NK-92 (cell line): Measurements from ENCODE around the gene PRKAG1.

Experiments
- DNase-seq: peaks from one replicate; lab custom pipeline; 2025; ENCODE audit not compliant: unreplicated experiment; lab: John Stamatoyannopoulos, UW

Gene PRKAG1

DNA sequence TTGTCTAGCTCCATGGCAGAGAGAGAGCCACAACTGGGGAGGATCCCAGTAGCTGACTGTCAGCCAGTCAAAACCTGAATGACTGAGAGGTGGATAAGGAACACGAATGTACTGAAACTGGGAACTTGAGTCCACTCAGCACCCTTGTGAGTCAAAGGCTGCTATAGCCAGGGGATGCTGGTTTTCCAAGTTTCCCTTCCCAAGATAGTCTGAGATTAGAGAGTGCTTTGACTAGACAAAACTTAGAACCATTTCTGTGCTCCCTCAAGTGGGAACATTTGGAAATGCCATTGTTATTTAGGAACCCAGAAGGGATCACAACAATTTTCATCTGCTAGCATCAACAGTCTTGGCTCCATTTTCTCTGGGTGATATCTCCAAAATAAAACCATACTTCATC lies 4.0 kb downstream of the PRKAG1 start:
- DNase-seq, result no peak

DNA sequence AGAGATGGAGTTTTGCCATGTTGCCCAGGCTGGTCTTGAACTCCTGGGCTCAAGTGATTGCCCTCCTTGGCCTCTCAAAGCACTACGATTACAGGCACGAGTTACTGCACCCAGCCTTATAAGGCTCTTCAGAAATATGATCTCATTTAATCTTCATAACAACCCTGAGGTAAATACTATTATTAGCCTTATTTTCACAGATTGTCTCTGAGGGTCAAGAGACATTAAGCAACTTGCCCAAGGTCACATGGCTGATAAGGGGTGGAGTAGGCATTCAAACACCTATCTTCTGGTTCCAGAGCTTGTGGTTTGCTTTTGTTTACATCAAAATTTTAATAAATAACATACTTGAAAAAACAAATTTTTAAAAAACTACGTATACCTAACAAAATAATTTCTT lies 5.1 kb downstream of the PRKAG1 start:
- DNase-seq, result no peak

DNA sequence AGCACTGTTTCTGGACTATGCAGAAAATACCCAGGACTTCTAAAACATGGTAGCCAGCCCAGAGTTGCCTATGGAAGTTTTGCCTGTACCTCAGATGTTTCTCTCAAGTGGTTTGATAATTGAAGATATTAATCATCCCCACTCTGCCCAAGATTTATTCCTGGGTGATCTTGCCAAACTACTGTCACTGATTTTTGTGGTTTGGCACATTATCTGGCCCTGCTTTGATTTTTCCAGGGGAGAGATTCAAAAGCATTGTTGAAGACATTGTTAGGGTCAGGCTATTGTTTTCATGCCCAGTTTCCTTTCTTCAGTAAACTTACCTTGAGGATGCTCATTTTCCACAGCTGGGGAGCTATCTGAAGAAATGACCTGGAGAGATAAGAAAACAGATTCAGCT lies 5.8 kb downstream of the PRKAG1 start:
- no peak for DNase-seq

DNA sequence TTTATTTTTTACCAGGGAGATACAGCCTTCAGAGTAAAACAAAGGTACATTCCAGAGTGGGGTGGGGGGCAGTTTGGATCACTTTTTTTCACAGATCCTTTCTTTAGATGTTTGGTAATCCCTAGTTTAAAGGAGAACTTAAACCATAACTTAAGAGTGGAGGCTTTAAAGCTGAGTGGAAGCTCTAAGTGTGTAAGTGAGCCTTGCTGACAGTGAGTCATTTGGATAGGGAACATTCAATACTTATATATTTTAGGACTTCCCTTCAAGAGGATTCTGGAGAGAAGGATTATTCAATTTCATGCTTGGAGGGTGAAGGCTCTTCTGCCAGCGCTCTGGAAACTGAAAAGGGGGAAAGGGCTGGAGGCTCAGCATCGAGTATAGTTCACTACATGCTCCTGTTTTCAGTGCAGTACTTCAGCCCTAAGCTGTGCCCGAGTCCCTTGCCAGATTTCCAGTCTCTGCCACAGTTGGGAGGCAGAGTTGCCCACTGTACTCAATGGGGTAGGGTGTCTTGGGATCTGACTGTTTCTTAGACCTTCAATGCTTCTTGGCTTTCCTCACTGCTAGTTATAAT lies 8.4 kb downstream of the PRKAG1 start:
- no peak for DNase-seq

DNA sequence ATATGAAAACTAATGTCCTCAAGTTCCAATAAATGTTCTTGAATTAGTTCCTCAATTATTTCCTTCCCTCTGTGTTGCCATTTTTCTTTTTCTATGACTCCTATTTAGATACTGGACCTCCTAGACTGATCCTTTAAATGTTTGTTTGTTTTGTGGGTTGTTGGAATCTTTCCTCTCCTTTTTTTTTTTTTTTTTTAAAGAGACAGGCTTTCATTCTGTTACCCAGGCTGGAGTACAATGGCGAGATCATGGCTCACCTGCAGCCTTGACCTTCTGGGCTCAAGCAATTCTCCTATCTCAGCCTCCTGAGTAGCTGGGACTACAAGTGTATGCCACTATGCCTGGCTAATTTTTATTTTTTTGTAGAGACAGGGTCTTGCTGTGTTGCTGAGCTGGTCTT lies 9.6 kb downstream of the PRKAG1 start:
- no peak for DNase-seq

DNA sequence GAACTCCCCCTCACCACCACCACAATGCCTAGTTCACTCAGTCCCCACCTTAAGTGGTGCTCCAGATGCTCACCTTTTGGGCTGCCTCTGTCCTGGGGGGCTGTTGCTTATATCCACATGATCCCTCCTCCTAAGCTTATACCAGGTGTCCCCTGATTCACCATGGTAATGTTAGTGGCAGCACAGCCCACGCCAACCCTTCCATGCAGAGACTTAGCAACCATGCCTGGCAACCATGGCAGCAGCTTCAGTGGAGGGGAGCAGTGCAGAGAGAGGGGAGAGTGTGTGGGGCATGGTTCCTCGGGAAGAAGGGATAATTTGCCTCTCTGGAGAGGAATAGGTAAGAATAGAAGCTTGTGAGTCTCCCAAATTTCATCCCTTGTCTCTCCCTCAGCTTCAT lies 18.2 kb downstream of the PRKAG1 start:
- no peak for DNase-seq

DNA sequence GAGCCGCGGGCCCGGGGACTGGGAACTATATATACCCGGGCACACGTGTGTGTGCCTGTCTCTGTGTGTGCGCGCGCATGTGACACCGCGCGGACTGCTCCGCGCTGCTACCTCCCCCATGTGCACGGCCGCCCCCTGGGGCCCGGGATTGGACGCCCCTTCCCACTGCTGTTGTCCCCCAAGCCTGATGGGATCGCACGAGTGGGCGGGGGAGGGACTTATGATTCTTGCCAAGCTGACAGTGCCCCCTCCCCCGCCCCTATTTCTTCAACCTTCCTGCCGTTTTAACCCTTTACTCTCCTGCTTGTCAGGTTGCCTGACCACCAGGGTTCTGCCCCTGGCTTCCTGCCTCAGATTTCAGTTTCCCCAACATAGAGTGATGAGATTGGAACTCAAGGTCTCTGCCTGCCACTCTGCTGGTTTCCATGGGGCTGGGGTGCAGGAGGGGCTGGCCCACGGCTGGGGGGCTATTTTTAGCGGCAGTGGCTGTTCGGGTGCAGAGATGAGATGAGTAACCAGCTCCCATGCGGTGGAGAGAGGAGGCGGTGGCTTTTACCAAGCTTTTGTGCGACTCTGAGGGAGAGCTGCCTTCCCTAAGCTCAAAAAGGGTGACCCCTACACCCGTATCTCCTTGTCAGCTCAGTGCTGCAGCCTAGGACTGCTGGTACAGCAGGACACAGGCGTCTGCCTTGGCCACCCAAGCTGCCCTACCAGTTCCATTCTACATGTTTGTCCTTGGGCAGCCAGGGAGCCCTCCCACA lies 19.0 kb downstream of the PRKAG1 start, which contains the start of gene DDN:
DDN (minus strand) TSS at position 5 of the 761 bp plus-strand sequence. CDS start 88 bp downstream, outside the sequence.
- DNase-seq, result no peak

DNA sequence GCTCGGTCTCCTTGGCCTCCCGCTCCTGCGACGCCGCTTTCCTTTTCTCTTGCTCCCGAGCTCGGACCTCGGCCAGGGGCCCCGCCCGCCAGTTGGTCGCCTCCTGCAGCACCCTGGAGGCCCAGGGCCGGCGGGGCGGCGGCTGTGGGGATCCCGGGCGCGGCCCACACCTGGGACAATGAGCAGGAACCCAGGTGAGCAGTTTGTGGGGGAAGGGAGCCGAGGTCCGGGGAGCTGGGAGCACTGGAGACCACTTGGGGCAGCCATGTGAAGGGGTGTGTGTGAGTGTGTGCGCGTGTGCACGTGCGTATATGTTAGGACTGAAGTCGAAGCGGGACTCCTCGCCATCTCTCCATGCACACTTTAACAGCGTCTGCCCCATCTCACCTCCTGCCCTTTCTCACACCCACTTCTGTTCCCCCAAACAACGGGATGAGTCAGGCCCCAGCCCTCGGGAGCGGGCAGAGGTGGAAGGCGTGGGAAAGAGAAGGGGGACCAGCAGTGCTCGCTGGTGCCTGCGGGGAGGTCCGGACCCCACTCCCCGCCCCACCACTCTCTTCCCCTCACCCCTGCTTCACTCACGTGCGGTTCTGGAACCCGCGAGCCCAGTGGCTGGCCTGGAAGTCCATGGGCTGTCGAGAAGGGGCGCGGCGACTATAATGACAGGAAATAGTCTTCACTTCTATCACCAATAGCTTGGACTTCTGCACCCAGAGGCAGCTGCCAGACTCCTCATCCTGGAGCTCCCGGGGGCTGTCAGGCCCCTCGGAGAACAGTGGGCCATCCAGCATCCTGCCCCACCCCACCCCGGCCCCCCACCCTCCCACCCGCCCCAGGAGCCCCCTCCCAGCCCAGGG lies 19.9 kb downstream of the PRKAG1 start:
- DNase-seq, result no peak

DNA sequence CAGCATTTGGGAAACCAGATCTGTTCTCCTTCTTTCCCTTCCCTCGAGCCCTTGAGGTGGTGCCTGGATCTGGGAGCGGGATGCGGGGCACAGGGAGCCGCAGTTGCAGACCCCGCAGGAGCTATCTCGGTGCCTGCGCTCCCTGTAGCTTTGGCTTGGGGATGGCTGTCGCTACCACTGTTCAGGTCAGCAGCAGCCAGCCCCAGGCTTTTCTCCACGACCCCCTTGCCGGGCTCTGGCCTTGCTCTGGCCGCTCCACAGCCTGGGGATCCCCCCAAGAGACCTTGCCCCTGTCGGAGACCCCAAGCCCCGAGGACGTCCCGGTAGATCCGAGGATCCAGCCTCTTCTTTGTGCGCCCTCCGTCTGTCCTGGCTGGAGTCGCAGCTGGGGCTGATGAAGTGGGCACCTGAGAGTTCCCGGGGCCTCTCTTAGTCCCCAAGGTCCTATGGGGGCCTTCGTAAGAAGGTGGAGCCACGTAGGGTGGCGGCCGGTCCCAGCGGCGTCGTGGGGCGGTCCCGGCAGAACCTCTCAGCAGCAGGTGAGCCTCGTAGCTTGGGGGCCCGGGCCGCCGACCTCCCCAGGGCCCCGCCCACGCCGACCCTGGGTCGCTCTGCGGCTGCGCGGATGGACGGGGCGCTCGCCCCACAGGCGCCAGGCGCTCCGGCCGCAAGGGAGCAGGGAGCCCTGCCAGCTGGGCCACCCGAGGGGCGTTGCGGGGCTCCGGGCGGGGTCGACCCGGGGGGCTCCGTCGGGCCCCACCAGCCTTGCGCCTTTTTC lies 20.7 kb downstream of the PRKAG1 start:
- no peak for DNase-seq

DNA sequence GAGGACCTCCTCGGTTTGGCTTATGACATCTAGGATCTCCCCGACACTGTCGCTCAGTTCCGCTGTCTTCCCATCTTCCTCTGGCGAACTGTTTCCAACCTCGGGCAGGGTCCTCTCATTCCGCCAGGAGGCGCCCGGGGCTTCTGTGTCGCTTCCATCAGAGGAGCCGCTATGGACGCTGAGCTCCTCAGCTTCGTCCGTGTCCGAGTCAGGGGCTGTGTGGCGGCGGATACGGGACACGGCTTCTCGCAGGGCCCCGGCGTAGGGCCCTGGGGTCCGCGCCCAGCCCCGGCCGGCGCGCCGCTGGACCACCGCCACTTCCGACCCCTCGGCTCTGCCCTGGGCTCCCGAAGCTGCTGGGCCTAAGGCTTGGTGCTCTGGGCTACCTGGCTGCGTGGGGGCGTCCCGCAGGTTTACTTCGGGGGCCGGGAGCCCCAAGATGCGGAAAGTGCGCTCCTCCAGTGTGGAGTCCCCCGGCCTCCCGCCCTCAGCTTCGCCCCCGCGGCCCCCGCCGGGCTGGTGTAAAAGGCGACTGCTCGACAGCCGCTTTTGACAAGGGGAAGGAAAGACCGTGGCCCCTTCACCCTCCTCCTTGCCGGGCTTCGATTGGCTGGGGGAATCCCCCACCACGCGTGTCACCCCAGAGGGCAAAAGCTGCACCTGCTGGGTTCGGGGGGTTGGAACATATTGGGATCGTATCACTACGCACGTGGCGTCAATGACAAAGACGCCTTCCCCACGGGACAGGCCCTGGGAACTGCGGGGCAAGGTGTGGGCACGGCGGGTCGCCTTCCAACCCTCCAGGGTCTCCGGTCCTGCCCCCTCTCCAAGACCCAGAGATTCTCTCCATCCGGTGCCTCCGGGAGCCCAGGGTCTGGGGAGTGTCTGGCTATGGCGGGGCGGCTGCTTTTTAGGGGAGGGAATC lies 21.5 kb downstream of the PRKAG1 start:
- no peak for DNase-seq

DNA sequence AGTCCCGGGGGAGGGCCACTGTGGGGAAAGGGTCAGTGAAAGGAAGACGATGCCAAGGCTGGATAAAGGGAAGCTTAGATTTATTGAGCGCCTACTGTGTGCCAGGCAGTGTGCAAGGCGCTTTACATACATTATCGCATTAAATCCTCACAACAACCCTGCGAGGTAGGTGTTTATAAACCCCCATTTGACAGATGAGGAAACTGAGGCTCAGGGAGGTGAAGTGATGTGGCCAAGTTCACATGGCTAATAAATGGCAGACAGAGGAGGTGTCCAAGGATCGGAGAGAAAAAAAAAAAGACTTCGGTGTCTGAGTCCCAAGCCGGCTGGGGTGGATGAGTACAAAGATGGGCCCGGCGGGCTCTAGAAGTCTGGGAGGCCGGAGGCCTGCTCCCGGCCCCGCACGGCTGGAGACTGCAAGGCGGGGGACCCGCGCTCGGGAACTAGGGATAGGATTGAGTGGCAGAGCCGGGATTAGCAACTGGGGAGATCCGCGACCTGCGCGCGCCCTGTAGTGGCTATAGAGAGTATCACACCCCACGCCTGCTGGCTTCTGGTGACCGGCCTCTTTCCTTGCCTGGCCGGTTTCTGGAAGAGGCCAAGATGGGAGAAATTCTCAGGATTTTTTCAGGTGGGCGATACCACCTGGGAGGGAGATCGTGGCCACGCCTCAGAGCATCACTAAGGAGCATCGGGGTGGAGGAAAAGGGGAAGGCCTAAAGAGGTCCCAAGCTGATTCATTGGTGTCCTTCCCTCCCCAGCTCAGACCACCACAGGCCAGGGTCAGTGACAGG lies 23.3 kb downstream of the PRKAG1 start:
- DNase-seq, result no peak

DNA sequence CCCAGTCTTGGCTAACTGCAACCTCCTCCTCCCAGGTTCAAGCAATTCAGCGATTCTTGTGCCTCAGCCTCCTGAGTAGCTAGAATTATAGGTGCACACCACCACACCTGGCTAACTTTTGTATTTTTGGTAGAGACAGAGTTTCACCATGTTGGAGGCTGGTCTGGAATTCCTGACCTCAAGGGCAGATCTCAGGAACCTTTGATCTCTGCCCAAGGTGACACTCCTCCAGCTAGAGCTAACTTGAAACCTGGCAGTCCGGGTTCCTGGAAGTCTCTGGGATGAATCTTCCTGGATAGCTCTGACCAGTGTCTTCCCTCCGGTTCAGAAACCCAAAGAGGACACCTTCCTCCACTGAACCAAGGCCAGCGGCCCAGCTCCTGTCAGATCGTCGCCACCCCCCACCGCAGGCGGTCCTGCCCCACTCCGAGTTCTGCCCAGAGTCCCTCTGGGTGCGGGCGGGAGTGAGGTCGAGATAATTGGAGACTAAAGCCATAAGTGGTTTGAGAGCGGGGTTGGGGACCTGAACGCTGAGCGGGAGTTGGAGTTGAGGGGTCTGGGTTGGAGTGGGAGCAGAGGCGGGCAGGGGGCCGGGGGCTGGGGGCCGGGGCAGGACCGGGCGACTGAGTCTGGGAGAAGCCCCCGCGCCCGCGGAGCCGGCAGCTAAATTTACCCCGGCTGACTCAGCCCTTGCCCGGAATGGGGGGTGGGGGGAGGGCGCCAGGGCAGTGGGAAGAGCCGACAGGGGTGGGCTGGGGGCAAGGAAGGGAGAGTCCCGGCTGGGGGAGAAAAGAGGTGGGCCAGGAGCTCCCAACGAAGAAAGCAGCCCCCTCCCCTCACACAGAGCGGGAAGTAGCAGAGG lies 24.1 kb downstream of the PRKAG1 start:
- DNase-seq, result no peak

DNA sequence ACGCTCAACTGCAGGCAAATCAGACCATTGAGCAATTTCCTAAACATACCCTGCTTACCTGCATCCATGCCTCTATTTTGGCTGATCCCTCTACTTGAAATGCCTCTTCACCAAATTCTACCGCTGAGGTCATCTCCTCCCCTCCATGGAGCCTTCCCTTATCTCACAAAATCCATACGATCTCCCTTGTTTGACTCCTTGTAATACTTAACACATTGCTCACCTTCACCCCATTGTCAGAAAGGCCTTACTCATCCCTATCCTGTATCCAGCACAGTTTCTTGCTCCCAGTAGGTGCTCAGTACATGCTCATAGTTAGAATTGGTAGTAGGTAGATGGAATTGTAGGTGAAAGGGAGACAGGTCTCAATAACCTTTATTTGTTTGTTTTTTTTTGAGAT lies 24.8 kb downstream of the PRKAG1 start:
- no peak for DNase-seq

DNA sequence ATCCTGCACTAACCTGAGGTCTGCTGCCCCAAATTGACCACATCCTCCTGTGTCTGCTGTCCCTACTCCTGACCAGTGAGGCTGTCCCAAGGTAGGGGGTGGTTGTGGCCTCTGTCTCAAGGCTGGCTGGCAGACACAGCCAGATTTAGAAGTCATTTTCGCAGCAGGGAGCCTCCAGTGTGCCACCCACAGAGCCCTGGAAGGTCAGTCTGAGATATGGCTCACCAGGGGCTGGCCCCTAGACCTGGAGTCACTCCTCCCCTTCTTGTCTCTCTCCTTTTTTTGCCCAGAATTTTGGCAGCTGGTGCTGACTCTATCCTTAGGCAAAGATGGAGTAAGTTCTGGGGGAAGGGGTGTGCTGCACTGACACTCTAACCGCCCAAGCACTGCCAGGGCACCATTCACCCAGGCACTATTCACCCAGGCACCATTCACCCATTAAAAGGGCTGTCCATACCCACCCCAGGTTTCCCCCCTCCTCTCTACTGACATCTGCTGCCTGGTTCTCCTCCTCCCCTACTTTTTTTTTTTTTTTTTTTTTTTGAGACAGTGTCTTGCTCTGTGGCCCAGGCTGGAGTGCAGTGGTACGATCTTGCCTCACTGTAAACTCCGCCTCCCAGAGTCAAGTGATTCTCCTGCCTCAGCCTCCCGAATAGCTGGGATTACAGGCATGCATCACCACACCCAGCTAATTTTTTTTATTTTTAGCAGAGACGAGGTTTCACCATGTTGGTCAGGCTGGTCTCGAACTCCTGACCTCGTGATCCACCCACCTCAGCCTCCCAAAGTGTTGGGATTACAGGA lies 27.1 kb downstream of the PRKAG1 start:
- DNase-seq, result no peak

DNA sequence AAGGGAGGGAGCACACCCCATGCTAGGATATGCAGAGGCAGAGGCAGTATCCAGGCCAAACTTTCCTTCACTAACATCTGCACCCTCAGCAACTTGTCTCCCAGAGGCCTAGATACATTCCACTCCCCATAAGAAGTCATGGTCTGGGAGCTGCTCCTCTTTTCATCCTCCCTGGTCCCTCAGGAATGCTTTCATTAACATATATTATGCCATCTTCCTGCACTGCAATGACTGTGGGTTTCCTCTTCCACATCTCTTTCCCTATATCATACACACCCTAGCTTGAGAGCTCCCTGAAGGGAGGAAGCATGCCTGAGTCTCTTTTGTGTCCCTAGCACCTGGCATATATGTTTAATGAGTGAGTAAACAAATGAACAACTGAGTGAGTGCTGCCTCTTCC lies 28.0 kb downstream of the PRKAG1 start:
- DNase-seq, result no peak

DNA sequence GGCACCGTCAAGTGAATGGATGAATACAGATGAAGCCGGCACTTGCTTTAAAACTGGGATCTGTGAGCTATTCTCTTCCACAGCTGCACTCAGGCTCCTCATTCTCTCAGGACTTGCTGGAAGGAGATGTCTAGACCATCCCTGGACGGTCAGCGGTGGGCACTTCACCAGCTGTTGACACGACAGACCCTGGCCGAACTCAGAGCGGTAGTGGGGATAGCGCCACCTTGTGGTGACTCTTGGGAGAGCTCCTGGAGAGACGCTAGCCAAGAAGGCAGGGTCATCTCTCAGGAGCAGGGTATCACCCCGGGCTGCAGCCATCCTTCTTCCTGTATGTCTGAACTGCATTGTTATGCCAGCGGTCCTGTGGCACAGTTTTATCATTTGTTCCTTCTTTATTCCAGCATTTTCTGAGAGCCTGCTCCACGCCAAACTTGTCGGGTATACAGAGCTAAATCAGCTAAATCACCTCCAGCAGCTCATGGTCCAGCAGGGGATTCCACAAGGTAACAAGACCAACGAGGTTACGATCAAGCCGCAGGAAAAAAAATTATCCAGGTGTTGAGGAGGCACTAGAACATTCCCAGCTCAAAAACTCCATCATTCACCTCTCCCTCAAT lies 30.4 kb downstream of the PRKAG1 start:
- no peak for DNase-seq

DNA sequence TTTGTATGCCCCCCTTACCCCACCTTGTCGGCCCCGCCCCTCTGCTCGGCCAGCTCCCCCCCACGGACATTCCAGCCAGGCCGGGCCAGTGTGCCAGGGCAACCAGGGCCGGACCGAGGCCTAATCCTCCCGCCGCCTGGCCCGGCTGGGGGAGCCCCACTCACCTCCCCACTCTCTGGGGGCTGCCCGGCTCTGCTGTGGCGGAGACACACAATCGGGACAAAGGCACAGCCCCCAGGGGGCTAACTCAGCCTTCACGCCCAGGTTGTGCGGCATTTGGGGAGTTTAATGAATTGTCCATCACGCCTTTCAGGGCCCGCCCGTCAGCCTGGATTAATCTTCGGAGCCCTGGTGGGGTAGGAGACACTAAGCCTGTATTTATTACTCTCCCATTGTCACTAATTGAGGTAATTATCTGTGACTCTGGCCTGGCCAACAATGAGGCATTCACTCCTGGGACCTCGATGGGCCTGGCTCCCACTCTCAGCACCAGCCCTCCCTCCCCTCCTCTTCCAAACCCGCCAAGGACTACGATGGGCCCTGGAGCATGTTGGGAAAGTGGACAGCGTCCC lies 31.8 kb downstream of the PRKAG1 start:
- DNase-seq, result no peak
